NCI-H345 treated with DMSO at 0.1 percent for 48 hours (cell line): ENCODE results near the gene CA14.
"Not testable (repeated sequence)": the region's sequence is repeated elsewhere in the genome, so short reads cannot be mapped to it uniquely, and the experiment has no call there.

ENCODE experiments used
- DNase-seq: peaks from one replicate; lab custom pipeline; 2025; ENCODE audit not compliant: unreplicated experiment; lab: John Stamatoyannopoulos, UW

CA14 gene

GRCh38 chr1:150257624-150258585 is at the start of gene CA14:
Gene CA14, plus strand, starts transcription at chr1:150257774. Its CDS starts 355 bp downstream, at chr1:150258129.
- no peak for DNase-seq

GRCh38 chr1:150208460-150208859 is 49.1 kb upstream of the CA14 start:
- not testable (repeated sequence) for DNase-seq

GRCh38 chr1:150210091-150210490 is 47.5 kb upstream of the CA14 start:
- no peak for DNase-seq

DNA sequence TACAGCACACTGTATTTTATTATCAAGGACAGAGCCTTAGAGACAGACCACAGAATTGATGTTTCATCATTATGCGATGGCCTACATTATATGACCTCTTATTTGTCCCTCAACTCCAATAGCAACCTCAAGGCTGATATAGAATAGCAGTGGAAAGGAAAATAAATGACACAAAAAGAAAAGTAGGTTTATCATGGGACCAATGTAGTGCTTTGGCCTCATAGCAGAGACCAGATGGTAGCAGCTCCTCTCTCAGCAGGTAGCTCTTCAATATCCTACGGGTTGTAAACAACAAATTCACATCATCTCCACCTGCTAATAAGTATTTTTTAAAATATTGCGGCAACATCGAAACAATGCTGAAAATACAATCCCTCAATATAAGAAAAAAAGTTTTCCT is 46.9 kb upstream of the CA14 start:
- no peak for DNase-seq

- DNase-seq = no peak
Observed at GRCh38 chr1:150212070-150212469, 45.5 kb upstream of the CA14 start.

- peak; percentile 9 for DNase-seq
Observed at GRCh38 chr1:150213170-150214098, 44.1 kb upstream of the CA14 start.

- DNase-seq = not testable (repeated sequence)
Observed at GRCh38 chr1:150214099-150214756, 43.3 kb upstream of the CA14 start.

- DNase-seq = not testable (repeated sequence)
Observed at GRCh38 chr1:150215855-150216254, 41.7 kb upstream of the CA14 start.

GRCh38 chr1:150221552-150221951 is 36.0 kb upstream of the CA14 start:
- no peak for DNase-seq

GRCh38 chr1:150224983-150225382 is 32.6 kb upstream of the CA14 start:
- no peak for DNase-seq

DNA sequence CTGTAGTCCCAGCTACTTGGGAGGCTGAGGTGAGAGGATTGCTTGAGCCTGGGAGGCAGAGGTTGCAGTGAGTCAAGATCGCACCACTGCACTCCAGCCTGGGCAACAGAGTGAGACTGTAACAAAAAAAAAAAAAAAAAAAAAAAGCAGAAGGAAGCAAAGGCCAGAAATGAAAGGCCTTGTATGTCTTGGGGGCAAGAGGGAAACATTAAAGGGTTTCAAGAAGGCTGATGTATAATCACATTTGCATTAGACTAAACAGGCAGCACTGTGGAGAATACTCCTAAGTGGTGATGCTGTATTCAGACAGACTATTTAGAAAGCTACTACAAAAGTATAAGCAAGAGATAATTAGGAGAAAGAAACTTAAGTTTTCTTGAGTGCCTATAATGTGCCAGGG is 32.0 kb upstream of the CA14 start:
- no peak for DNase-seq

GRCh38 chr1:150226486-150226885 is 31.1 kb upstream of the CA14 start:
- no peak for DNase-seq

DNA sequence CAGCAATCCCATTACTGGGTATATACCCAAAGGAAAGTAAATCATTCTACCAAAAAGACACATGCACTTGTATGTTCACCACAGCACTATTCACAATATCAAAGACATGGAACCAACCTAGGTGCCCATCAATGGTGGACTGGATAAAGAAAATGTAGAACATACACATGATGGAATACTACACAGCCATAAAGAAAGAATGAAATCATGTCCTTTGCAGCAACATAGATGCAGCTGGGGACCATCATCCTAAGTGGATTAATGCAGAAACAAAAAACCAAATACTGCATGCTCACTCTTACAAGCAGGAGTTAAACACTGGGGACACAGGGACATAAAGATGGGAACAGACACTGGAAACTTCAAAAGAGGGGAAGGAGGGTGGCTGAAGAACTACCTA is 30.3 kb upstream of the CA14 start:
- DNase-seq = no peak

- not testable (repeated sequence) for DNase-seq
Observed at GRCh38 chr1:150228246-150228645, 29.3 kb upstream of the CA14 start.

- not testable (repeated sequence) for DNase-seq
Observed at GRCh38 chr1:150232921-150233320, 24.7 kb upstream of the CA14 start.

- DNase-seq = peak; percentile 35
Observed at GRCh38 chr1:150233359-150234308, 23.9 kb upstream of the CA14 start.

- DNase-seq = no peak
Observed at GRCh38 chr1:150234309-150234565, 23.3 kb upstream of the CA14 start.

DNA sequence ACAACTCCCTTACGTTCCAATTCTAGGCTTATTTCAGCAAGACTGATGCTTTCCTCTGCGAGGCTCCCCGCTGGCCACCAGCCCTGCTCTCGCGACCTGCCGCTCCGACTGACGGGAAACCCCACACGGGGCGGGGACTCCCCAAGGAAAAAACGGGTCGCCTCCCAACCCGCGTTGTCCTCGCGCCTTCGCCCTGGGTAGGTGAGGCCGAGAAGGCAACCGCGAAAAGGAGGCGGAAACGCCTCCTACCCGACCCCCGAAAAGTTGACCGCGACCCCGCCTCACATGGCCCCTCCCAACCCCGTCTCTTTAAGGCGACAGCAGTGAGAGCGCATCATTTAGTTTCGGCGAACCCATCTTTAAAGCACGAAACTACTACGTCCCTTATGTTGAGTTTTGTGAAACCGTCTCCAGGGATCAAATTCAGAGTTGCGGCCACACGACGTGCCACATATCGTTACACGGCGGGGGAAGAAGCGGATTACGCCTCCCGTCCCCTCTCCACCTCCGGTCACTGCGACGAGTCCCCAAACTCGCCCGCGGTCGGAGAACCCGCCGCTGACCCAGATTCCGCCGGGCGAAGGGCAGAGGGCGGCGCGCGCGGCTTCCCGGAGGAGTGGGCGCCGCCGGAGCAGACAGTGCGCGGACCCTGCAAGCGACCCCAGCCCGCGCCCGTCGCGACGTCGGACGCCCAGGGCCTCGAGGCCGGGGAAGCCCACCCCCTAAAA is 22.8 kb upstream of the CA14 start:
- DNase-seq = peak; percentile 89

- DNase-seq = peak; percentile 82
Observed at GRCh38 chr1:150235294-150235851, 22.2 kb upstream of the CA14 start.
